ENCODE data around the gene KDM1A. TPM values are rescaled to one million over a fixed set of nuclear protein-coding genes. Genes with fewer than 3 reads are reported as not detected.

Gene KDM1A
- total and polyA plus RNA-seq, 2 of the 13 experiments (the other 11 are each of a cell fraction or from before 2014, with no cell fraction given) = 81.3 to 173 TPM

- no peak for TF ChIP-seq AFF4 (CRISPR knock-in tag; IDR thresholded peaks at IDR 0.05)
- TF ChIP-seq GATAD1 (CRISPR knock-in tag; IDR thresholded peaks at IDR 0.05) = peak; percentile 93
- TF ChIP-seq ZNF709 (CRISPR knock-in tag; IDR thresholded peaks at IDR 0.05) = no peak
- no peak for TF ChIP-seq ZNF10 (CRISPR knock-in tag; IDR thresholded peaks at IDR 0.05; ENCODE audit: borderline replicate concordance, low read depth)
- TF ChIP-seq SRSF4 (IDR thresholded peaks at IDR 0.05; ENCODE audit: low read depth, low read length, poor library complexity, severe bottlenecking) = no peak
- no peak for TF ChIP-seq RAD51 (IDR thresholded peaks at IDR 0.05; ENCODE audit: borderline replicate concordance)
- TF ChIP-seq IRF9 (CRISPR knock-in tag; IDR thresholded peaks at IDR 0.05; ENCODE audit: borderline replicate concordance) = peak; percentile 90
- peak in 1 of 2 experiments; percentile 97; a peak in 2 of 4 replicates for TF ChIP-seq KLF16 (CRISPR knock-in tag; IDR thresholded peaks at IDR 0.05)
- peak; percentile 77; the same call in 1 of the 2 replicates for TF ChIP-seq MTERF4 (CRISPR knock-in tag; IDR thresholded peaks at IDR 0.05)
- TF ChIP-seq ZNF44 (CRISPR knock-in tag; IDR thresholded peaks at IDR 0.05) = no peak
- no peak for TF ChIP-seq ZNF260 (CRISPR knock-in tag; IDR thresholded peaks at IDR 0.05; ENCODE audit: borderline replicate concordance, low read depth)
- peak; percentile 89 for TF ChIP-seq ATF7-NPFF (CRISPR knock-in tag; IDR thresholded peaks at IDR 0.05; ENCODE audit: low read depth)
- TF ChIP-seq CBFB (CRISPR knock-in tag; IDR thresholded peaks at IDR 0.05) = peak; percentile 83
- no peak for TF ChIP-seq CEBPZ (IDR thresholded peaks at IDR 0.05; ENCODE audit: low read length)
- no peak for TF ChIP-seq ZNF512 (CRISPR knock-in tag; IDR thresholded peaks at IDR 0.05)
- no peak for TF ChIP-seq ZFP62 (CRISPR knock-in tag; IDR thresholded peaks at IDR 0.05)
- TF ChIP-seq HOXA5 (CRISPR knock-in tag; IDR thresholded peaks at IDR 0.05) = peak; percentile 71; the same call in 1 of the 2 replicates
- TF ChIP-seq ZNF556 (CRISPR knock-in tag; IDR thresholded peaks at IDR 0.05; ENCODE audit: borderline replicate concordance) = peak; percentile 97
Measured at GRCh38 chr1:23019094-23019862, at the start of gene KDM1A (continued).

Measured in HepG2 (cell line).